Erythroblast (primary cell): ENCODE measurements around the gene TCEA3.
A peak's percentile ranks its signal among the peaks of the same experiment; 100 is the strongest.

ENCODE experiments used
- DNase-seq, 2 experiments: peaks; one replicate each; lab custom pipeline; 2025; lab: John Stamatoyannopoulos, UW
- GATA1 ChIP-seq: IDR thresholded peaks from 2 replicates; pipeline ENCODE4 v1.6.1; 2011; ENCODE audit warnings: low read depth, mild to moderate bottlenecking, control low read depth, low read length, moderate library complexity
- POLR2A ChIP-seq: IDR thresholded peaks from 2 replicates; pipeline ENCODE4 v1.6.1; 2011; ENCODE audit warnings: mild to moderate bottlenecking, low read length

TCEA3 gene

DNA sequence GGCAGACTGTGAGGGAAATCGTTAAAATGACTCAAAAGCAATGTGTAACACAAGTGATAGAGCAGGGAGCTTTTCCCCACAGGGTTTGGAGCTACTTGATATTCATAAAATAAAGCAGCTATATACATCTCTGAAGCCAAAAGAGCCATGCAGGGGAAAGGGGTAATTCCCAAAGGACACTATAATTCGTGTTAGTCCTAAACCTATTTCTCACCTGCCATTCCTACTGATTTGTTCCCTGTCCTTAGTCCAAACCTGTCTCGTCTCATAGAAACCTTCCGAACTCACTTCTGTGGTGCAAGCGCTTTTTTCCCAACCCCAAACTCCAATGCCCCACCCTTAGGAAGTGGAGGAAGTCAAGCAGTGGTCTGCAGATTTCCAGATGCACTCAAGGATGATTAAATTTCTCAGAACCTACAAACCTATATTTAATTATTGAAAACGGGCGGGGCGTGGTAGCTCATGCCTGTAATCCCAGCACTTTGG lies 79.5 kb downstream of the TCEA3 start:
- no peak for TF ChIP-seq GATA1
- no peak for TF ChIP-seq POLR2A
- DNase-seq: no peak

DNA sequence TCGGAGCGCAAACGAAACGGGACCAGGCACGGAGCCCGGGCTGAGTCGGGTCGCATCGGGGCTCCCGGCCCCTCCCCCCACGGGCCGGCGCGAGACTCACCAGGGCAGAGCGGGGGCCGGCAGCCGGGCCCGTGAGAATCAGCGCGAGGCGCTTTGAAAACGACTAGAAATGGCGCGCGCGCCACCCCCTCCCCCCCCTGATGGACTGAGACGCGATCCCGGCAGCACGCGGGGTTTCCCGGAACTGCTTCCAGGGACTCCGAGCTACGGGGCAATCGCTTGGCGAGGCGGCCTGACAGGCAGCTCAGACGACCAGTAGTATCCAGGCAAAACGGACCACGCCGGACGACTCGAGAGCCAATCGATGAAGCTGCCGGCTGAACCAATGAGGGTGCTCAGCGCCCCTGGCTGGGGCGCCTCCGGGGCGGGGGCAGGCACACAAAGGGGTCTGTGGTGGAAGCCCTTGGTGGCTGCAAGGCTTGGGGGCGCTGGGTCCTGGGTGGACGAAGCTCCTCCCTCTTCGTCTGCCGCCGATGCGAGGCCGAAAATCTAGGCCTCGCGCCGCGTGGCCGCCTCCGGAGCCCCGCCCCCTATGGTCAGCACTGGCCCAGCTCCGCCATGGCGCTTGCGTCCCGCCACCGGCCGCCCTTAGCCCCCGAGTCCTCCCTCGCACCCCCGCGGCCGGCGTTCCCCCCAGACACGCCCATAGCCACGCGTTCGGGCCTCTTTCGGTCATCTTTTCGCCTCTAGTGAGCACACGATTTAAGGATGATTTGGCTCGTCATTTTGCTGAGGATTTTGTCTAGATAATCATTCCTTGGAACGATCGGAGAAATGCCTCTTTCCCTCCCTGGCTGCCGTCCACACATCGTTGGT lies 80.2 kb downstream of the TCEA3 start, which contains the start of gene HNRNPR:
Gene HNRNPR, minus strand, starts transcription at position 174 of the 876 bp plus-strand sequence. CDS start 3,276 bp downstream, outside the sequence.
- peak; percentile 94 for TF ChIP-seq POLR2A
- TF ChIP-seq GATA1: no peak
- DNase-seq: peak; percentile 99 to 100

DNA sequence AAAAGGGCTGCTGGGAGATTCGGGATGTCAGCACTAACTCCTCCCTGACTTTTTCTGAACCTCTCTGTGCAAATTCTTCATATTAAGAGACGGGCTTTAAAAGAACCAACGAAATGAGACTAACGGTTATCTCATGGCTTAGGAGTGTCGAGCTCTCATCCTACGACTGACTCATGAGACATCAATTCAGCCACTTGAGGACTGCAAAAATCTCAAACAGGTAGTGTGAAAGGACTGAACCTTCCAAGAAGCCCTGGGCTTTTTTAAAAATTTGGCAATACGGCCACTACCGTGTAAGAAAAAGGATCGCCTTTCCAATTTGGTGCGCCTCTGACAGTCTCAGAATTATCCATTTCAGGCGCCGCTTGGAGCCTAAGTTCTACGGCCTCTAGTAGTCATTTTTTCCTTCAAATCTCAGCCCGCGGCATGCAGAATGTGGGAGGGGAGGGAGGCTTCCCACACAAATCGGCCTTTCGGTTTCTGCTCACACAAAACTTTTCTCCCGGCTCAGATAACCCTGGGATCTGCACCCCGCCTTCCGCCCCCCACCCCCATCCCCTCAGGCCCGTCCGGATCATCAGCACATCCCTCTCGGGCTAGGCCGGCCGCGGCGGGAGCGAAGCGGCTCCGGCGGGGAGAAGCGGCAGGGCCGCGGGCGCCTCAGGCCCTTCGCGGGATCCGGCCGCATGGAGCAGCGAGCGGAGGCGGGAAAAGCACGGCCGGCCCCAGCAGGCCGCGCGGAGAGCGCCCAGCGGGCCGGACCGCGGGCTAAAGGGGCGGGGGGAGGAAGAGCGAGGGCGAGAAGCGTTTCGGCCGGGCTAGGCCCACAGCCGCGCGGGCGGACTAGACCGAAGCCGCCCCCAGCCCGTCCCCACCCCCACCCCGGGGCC lies 81.1 kb downstream of the TCEA3 start:
- DNase-seq: peak in 1 of 2 experiments; percentile 74

DNA sequence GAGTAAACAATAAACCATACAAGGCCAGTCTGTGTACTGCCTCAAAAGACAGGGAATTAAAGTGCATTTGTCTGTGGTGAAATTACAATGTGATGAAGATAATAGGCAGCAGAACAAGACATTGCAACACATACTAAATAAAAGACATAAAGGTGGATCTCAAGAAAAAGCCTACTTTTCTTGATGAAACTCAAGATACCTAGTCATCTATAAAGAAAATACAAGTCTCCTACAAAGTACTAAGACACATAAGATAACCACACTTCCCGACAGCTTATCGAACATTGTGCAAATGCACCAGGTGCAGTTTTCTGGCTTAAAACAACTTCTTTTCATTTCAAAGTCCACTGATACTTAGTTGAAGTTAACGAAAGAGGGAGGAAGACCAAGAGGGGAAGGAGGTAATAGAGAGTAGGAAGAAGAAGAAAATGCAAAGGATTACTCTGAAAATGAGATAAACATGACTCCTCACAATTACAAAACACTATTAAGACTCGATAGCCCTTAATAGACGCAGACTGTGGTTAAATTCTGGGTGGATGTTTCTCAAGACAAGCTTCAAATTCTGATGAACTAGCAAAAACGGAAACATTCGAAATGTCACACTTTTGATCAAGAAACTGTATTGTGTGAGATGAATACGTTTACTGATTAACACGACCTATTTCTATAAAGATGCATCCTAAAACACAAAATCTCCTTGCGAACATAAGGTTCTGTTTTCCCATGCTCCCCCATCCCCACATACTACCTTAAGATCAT lies 82.4 kb downstream of the TCEA3 start:
- peak in 1 of 2 experiments; percentile 67 for DNase-seq

More for the DNA sequence above, 81.1 kb downstream of the TCEA3 start:
- TF ChIP-seq GATA1 (no peak), POLR2A (no peak)

DNA sequence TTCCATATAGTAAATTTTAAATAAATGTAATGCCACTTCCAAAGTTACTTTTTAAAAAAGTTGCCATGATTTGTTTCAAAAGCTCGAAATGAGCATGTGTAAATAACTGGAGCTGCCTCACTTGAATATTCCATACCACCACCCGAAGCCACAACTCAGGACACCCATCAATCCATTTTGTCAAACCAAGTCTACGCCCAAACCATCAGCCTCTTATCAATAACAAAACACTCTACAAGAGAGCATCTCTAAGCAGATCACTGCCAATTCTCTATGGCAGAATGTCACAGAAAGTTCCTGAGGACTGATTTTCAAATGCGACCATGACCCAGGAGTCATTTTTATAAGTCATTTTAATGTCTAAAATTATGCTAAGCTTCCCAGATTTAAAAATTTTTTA lies 84.9 kb downstream of the TCEA3 start:
- DNase-seq: peak in 1 of 2 experiments; percentile 31
- TF ChIP-seq POLR2A: no peak
- TF ChIP-seq GATA1: no peak

More for the DNA sequence above, 82.4 kb downstream of the TCEA3 start:
- no peak for TF ChIP-seq GATA1
- no peak for TF ChIP-seq POLR2A

DNA sequence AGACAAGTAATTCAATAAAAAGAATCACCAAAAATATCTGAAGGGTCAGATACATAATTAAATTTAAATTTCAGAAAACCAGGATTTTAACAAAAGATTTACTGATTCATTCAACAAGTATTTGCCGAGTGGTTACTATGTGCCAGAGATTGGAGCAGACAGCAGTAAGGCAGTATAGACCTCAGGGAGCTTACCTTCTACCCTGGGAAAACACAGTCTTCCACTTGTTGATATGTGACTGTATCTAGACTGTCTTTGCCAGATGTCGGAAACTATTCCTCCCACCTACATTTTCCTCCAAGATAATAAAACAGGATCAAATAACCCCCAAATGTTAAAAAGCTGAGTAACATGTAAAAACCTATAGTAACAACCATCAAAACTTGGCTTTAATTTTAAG lies 86.7 kb downstream of the TCEA3 start:
- DNase-seq: no peak
- TF ChIP-seq GATA1 (no peak), POLR2A (no peak)

DNA sequence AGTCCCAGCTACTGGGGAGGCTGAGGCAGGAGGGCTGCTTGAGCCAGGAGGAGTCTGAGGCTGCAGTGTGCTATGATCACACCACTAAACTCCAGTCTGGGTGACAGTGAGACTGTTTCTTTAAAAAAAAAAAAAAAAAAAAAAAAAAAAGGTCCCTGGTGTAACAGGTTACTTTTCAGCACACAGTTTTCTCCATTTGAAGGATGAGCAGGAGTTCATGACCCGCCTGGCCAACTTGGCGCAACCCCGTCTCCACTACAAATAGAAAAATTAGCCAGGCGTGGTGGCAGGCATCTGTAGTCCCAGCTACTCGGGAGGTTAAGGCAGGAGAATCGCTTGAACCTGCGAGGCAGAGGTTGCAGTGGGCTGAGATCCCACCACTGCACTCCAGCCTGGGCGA lies 92.8 kb downstream of the TCEA3 start:
- no peak for DNase-seq
- TF ChIP-seq GATA1 (no peak), POLR2A (no peak)
